T follicular helper cell (primary cell): ENCODE results near the gene ALOX5AP.
"Not testable (repeated sequence)": the region's sequence is repeated elsewhere in the genome, so short reads cannot be mapped to it uniquely, and the experiment has no call there.

ENCODE experiments used
- DNase-seq: peaks from one replicate; pipeline ENCODE4 v3.0.0-alpha.2; 2020; ENCODE audit warnings: low read depth

ALOX5AP gene

GRCh38 chr13:30737511-30738337 lies 2.4 kb downstream of the ALOX5AP start:
- no peak for DNase-seq

- DNase-seq: no peak
Observed at GRCh38 chr13:30738526-30739236, 3.3 kb downstream of the ALOX5AP start.

- no peak for DNase-seq
Observed at GRCh38 chr13:30739237-30739528, 3.8 kb downstream of the ALOX5AP start.

GRCh38 chr13:30739761-30740642 lies 4.7 kb downstream of the ALOX5AP start:
- peak; percentile 14 for DNase-seq

GRCh38 chr13:30742901-30743300 lies 7.6 kb downstream of the ALOX5AP start:
- no peak for DNase-seq

GRCh38 chr13:30743319-30744055 lies 8.1 kb downstream of the ALOX5AP start:
- no peak for DNase-seq

- DNase-seq: peak; percentile 61
Observed at GRCh38 chr13:30744056-30744680, 8.8 kb downstream of the ALOX5AP start.

GRCh38 chr13:30744681-30745077 lies 9.3 kb downstream of the ALOX5AP start:
- no peak for DNase-seq

GRCh38 chr13:30745906-30746686 lies 10.8 kb downstream of the ALOX5AP start:
- DNase-seq: no peak

- DNase-seq: no peak
Observed at GRCh38 chr13:30746791-30747190, 11.4 kb downstream of the ALOX5AP start.

- not testable (repeated sequence) for DNase-seq
Observed at GRCh38 chr13:30747845-30748244, 12.5 kb downstream of the ALOX5AP start.

GRCh38 chr13:30748717-30749116 lies 13.4 kb downstream of the ALOX5AP start:
- no peak for DNase-seq

- no peak for DNase-seq
Observed at GRCh38 chr13:30750036-30750435, 14.7 kb downstream of the ALOX5AP start.

GRCh38 chr13:30751183-30751933 lies 16.0 kb downstream of the ALOX5AP start:
- no peak for DNase-seq

- DNase-seq: no peak
Observed at GRCh38 chr13:30752201-30752797, 17.0 kb downstream of the ALOX5AP start.

- no peak for DNase-seq
Observed at GRCh38 chr13:30753030-30753616, 17.8 kb downstream of the ALOX5AP start.

- no peak for DNase-seq
Observed at GRCh38 chr13:30755678-30756077, 20.3 kb downstream of the ALOX5AP start.

GRCh38 chr13:30757026-30757742 lies 21.8 kb downstream of the ALOX5AP start:
- DNase-seq: no peak
